Renal cortex interstitium (tissue), 11 donors: ENCODE measurements around the gene OSBPL3. TPM values are rescaled to one million over a fixed set of nuclear protein-coding genes. Genes with fewer than 3 reads are reported as not detected.

Experiments
- DNase-seq, 11 donors: peaks; one replicate each; pipeline ENCODE4 v3.0.0-alpha.2; 2013; ENCODE audit warnings: low read depth in 9 of 11, low spot score in 4 of 11; ENCODE audit errors: extremely low read depth in 1 of 11
- polyA plus RNA-seq, 3 donors: library from polyadenylated mRNA; unstranded; fragments of 120-200 nt; gene quantifications; one replicate each; pipeline ENCODE4 v1.2.1, GENCODE V29; 2013; ENCODE audit not compliant: insufficient read length in 3 of 3

The OSBPL3 gene
- polyA plus RNA-seq, 3 donors, result 14.3 to 30.2 (median 19.8) TPM

DNA sequence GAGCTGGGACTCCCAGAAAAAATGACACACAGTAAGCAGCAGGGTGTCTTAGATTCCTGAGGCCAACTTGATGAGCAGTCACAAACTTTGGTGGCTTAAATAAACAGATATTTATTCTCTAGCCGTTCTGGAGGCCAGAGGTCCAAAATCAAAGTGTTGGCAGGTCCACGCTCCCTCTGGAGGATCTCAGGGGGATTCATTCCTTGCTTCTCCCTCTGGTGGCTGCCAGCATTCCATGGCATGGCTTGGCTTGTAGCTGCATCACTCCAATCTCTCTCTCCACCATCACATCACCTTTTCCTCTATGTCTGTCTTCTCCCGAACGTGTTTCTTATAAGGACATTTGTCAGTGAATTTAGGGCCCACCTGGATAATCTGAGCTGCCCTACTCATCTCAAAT is 98.4 kb downstream of the OSBPL3 start:
- no peak for DNase-seq

DNA sequence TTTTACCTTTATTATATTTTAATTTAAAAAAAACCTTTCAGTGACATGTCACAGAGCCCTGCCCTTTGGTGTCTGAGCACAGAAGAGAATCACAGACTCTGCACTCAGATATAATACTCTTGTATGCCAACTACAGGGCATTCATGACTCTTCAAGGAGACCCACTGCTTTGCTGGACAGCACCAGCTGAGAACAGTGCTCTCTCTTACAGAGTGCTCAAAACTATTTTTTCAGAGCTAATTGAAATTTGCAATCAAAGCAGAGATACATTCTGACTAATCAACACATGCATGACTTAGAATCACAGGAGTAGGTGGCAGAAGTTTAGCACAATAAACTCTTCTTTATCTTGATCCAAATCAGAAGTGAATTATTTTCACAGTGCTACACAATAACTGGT is 99.1 kb downstream of the OSBPL3 start:
- DNase-seq, result no peak

DNA sequence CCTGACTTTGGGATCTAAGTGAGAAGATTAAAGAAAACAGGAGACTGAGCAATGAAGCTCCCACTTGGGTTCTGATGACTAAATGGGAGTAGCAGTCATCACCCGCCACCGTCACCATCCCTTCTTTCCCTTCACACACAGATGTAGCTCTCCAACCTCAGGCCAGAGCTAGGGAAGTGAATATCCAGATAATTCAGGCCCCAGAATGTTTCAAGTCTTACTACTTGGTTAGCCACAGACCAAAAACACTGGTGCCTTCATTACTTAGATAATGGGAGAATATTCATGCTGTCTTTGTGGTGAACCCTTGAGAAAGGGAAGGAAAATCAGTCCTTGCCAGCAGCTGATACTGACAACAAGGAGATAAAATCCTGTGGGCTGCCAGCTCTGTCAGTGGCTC is 100.7 kb downstream of the OSBPL3 start:
- DNase-seq, result no peak

DNA sequence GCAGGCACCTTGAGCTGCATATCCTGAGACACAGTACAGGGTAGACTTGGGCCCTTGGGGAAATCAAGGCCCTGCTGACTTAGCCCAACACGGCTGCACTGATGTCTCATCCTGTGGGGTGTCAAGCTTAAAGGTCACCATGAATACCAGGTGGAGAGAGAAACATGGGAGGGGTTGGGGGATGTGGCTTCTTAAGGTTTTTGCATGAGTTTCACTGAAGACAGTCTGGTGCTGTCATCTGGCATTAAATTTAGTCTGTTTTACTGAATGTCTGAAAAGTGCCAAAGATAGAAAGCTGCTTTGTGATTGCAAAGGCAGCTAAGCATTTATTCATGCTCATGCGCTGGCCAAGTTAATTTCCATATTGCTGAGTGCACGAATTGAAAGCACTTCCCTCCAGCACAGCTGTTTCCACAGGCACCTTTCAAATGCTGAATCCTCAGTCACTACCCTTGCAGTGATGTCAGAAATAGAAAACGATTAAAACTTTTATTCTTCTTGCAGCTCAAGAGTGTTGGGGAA is 102.1 kb downstream of the OSBPL3 start:
- peak in 1 of 11 donors; percentile 12 for DNase-seq

DNA sequence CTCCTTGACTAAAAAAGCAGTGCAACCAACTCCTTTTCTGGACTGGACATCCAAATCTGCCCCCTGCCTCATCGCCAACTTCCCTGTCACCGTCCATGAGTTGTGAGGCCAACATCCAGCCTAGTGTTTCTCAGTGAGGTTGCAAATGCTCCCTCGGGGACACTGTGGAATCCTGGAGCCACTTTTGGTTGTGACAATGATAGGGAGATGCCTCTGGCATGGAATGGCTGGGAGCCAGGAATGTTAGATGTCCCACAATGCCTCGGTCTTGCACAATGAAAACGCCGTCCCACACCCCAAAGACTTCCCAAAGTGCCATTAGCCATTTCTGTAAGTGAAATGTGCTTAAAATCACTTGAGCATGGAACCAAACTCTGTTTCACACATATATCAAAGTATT is 105.2 kb downstream of the OSBPL3 start:
- no peak for DNase-seq

DNA sequence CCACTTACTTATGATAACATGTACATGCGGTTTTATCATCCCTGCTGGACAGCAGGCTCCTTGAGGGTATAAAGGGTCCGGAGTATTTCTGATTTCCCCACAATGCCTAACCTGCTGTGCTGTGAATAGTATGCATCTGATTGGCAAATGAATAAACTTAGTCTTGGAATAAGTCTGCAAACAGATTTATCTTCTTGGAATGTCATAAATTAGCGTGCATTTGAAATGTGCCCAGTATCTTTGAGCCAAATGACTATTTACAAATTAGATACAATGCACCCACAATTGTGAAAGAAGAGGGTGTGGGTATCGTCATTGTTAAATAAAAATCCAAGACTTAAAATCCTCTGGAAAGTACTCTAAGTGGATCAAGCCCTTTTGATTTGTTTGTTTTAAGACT is 106.0 kb downstream of the OSBPL3 start:
- no peak for DNase-seq

DNA sequence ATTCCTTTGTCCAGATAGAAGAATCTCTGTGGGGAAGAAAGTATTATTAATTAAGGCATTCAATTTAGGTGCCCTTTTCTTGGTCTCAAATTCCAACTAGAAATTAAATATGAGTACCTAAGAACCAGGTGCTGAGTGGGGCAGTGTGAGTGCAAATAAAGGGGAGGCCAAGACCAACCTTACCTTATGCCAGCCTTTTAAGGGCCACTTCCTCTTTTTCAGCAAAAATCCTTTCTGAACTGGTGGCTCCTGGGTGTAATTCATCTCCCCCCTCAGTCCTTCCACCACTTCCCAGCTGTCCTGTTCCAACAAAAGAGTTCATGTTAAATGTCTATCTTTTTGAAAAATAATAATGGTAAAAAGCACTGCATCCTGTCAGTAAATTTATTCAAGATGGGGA is 108.2 kb downstream of the OSBPL3 start:
- DNase-seq, result no peak

DNA sequence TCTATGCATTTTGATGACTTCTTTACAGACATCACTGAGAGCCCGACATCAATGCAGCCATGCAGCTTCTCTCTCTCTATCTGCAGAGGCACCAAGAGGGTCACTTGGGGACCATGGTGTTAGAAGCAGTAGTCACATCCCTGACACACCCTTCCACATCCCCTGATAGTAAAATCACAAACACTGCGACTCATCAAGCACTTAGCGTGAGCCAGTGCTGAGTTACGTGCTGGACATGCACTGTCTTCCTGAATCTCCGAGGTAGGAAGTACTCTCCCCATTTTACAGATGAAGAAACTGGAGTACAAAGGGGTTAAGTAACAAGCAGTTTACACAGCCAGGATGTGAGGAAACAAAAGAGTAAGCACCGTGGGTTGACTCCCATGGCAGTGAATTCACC is 109.2 kb downstream of the OSBPL3 start:
- no peak for DNase-seq

DNA sequence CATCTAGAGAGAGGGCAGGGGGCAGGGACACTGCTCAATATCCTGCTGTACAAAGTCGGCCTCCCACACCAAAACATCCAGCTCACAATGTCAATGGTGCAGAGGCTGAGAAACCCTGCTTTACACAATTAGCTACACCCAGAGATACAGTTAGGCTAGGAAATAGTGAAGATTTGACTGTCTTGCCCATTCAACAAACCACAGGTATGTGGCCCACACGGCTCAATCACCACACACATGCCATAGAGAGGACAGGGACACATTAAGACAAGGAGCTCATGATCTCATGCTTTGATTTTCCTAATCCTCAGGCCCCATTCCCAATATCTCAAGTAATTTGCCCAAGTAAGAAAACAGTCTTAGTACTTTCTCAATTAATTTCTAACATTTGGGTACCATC is 110.4 kb downstream of the OSBPL3 start:
- DNase-seq, result no peak

DNA sequence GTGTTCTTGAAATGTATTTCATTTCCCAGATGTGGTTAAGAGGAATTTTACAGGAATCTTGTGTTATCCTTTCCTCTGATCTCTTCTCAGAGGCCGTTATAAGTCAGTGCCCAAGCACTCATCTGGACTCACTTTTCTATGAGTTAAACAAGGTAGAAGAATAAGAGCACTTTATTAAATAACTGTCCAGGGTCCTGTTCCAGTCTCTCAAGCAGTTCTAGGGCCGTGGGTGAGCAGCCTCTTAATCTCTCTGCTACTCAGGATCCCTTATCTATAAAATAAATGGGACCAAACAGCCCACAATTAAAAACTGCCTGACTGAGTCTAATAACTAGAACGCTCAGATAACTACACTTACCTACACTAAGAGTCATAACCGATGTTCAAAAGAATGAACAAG is 111.2 kb downstream of the OSBPL3 start:
- DNase-seq, result no peak

DNA sequence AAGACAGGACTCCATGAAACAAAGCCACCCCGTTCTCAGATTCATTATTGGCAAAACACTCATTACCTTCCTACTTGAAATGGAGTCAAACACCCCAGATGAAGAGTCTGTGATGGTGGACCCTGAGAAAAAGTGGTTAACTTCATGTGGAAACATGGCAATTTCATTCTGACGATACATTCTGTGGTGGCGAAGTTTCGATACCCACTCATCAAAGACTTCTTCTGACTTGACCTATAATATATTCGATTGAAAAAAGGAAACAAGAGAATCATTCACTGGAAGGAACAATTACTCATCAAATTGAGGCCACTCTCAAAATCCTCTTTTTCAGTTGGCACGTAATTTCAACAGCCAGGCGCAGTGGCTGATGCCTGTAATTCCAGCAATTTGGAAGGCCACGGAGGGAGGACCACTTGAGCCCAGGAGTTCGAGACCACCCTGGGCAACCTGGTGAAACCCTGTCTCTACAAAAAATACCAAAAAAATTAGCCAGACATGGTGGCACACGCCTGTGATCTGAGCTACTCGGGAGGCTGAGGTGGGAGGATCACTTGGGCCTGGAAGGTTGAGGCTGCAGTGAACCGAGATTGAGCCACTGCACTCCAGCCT is 113.9 kb downstream of the OSBPL3 start:
- no peak for DNase-seq

DNA sequence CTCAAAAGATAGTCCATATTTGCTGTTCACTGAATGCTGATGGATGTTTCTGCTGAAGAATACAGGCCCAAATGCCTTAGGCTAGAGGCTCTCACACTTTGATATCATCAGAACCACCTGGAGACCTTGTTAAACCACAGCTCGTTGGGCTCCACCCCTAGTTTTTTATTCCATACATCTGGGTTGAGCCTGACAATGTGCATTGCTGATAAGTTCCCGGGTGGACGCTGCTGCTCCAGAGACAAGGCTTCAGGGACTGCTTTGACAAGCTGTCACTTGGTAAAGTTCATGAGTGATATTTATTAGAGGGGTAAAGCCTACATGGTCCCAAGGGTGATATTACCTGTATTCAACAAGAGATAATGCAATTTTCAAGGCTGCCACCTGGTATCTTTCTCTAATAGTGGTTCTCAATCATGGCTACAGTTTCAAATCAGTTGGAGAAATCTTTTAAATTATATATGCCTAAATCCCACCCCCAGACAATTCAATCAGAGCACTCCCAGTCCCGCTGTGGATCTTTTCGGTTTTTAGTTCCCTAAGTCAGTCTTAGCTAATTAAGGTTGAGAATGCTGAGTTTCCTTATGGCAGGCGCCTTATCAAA is 115.7 kb downstream of the OSBPL3 start:
- no peak for DNase-seq

DNA sequence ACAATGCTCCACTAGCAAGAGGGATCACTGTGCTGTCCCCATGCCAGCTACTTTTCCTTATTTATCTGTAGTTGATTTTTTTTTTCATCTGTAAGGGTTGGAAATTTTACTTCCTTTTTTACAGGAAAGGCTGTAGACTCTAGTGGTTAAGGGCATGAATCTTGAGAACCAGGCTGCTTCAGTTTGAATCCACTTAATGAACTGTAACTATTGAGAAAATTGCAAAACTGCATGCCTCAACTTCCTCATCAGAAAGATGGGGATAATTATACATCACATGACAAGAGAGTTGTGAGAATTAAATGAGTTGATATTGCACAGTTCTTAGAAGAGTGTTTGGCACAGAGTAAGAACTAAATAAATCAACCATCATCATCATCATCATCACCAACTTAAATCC is 116.4 kb downstream of the OSBPL3 start:
- DNase-seq, result no peak

DNA sequence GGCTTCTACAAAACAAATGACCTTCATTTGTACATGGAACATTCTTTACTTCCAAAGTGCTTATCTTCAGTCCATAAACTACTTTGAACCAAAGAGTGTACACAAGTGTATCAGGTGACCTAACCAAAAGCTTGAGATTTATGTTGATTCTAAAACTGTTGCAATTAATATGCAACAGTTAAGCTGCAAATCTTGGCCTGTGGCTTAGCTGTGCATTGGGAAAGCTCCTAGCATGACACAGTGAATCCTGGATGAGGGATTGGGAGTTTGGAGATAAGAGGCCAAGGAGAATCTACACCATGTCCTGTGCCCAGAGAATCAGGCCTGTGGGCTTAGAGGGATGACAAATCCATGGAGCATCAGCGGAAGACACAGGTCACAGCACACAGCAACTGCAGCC is 117.5 kb downstream of the OSBPL3 start:
- DNase-seq, result no peak

DNA sequence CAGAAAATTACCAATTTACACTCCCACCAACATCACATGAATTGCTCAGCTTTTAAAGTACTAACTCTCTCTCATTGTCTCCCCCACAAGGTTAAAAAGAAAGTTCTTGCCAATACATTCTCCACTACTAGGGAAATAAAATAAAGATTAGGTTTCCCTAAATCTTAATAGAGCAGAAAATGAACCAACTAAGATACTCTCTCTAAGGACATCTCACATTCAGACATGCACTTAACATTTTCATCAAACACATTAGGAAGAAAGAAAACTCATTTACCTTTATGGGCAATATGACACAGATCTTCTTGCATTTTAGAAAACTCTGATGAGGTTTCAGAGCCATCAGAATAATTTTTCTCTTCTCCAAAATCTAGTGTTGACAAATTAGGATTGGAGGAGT is 118.6 kb downstream of the OSBPL3 start:
- DNase-seq, result no peak

DNA sequence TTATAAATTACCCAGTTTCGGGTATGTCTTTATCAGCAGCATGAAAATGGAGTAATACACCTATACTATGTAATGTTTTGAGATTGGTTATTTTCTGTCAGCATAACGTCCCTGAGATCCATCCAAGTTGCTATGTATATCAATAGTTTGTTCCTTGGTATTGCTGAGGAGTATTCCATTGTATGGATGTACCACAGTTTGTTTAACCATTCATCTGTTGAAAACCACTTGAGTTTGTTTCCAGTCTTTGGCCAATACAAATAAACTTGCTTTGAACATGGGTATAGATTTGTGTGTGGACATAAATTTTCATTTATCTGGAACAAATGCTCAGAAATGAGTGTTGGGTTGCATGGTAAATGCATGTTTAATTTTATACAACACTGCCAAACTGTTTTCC is 119.4 kb downstream of the OSBPL3 start:
- no peak for DNase-seq

DNA sequence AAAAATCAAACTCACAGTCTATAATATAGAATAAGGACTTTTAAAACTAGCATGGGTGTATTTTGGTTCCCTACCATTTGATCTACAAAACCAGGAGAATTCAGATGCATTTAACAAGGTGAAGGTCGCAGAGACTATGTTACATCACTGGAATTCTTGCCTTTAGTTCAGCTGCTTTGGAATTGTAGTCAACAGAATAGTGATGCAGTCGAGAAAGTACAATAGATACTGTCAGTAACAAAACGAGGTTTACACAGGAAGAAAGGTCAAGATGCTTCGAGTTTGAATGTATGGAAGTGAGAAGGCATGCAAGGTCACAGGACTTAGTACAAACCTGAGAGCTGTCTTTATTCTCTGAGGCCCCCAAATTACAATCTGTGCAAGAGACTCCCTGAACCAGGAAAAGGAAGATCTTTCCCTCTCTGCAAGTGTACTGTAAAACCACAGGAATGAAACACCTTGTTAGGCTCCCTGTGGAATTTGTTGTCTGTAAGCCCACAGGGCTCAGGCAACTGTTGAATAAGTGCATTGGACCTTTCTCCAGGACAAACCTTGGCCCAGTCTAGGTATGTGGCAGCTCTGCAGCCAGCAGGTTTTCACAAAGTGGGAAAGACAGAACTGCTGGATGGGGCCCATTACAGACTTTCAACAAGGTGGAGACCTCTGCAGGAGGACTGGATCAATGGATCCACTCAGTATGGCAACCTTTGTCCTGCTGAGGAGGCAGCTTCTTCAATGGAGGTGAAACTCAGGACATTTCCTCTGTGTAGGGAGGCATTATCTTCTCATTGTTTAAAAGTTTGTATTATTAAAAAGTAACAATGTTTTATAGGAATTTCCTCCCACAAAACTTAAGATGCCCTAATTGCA is 121.6 kb downstream of the OSBPL3 start:
- no peak for DNase-seq

DNA sequence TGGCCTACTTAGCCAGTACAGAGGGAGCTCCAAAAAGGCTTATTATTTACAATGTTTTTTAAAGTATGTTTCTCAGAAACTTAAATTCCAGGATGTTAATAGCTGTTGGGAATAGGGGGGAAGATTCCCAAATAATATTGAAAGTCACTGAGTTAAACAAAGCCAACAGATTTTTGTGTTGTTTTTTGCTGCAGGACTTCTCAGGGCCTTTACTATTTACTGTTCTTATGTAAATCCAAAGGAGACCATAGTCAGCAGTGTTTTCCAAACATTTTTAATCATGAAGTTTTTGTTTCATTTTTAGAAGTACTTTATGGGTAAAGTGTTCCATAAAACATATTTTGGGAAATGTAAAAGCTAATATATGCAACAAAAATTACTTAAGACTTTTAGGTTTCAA is 122.4 kb downstream of the OSBPL3 start:
- no peak for DNase-seq

DNA sequence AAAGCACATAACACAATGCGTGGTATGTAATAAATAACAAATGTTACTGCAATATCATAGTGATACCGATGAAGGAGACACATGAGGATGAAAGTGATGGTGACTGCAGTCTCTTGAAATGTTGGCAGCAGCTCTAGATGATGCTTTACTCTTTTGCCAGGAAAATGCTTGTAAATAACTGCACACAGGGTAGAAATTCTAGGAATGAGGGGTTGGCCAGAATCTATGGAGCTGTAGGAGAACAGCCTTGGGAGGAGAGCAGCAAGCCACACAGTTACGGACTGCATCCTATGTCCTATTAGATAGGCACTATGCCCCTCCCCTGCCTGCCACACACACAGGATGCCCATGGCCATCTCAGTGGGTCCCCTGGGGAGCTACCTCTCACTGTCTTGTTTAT is 125.1 kb downstream of the OSBPL3 start:
- DNase-seq, result no peak

DNA sequence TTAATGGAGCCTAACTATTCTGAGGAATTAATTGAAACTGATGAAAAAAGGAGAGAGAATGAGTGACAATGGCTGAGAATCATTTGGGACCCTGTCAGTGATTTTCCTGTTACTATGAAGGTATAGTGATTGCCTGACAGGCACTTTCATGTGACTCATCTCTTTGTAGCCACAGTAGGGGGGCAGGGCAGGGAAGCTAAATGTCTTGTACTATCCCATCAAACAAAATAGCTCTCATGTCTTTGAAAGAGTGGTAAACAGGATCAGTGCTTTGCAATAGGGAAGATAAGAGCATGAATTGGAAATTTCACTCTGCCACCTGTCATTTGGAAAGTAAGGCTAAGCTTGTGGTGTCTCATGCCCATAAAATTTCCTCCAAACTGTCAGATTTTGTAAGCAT is 128.2 kb downstream of the OSBPL3 start:
- no peak for DNase-seq
